ENCODE results near the gene RERE. TPM values are rescaled to one million over a fixed set of nuclear protein-coding genes. Genes with fewer than 3 reads are reported as not detected.
A peak's percentile ranks its signal among the peaks of the same experiment; 100 is the strongest.

RERE gene
- total RNA-seq, 1 donor, result 55.0 TPM

GRCh38 chr1:8376358-8376840, 441.0 kb downstream of the RERE start:
- peaks cover 10% of the 10 kb centered on the region for H3K36me3 ChIP-seq (ENCODE audit: insufficient read depth, low read length)
- TF ChIP-seq, protein P1, sequence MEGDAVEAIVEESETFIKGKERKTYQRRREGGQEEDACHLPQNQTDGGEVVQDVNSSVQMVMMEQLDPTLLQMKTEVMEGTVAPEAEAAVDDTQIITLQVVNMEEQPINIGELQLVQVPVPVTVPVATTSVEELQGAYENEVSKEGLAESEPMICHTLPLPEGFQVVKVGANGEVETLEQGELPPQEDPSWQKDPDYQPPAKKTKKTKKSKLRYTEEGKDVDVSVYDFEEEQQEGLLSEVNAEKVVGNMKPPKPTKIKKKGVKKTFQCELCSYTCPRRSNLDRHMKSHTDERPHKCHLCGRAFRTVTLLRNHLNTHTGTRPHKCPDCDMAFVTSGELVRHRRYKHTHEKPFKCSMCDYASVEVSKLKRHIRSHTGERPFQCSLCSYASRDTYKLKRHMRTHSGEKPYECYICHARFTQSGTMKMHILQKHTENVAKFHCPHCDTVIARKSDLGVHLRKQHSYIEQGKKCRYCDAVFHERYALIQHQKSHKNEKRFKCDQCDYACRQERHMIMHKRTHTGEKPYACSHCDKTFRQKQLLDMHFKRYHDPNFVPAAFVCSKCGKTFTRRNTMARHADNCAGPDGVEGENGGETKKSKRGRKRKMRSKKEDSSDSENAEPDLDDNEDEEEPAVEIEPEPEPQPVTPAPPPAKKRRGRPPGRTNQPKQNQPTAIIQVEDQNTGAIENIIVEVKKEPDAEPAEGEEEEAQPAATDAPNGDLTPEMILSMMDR (IDR thresholded peaks at IDR 0.05; ENCODE audit: extremely low read depth, low read depth, low read length), result no peak
- H3K79me2 ChIP-seq (ENCODE audit: insufficient read depth, low read length), result peaks cover 88% of the 10 kb centered on the region
- no peak for DNase-seq (ENCODE audit: insufficient read length, low spot score, missing footprints)
- H3K4me1 ChIP-seq (ENCODE audit: insufficient read depth, low read length), result peaks cover 37% of the 10 kb centered on the region
- H2AFZ ChIP-seq (ENCODE audit: low read length), result no peak overlapping the region
- peak overlapping the region; percentile 15 for H3K27ac ChIP-seq (ENCODE audit: low read depth, low read length)
- H3K4me3 ChIP-seq (ENCODE audit: insufficient read depth, low read length), result no peak overlapping the region
- H4K20me1 ChIP-seq (ENCODE audit: insufficient read depth, low read length), result peaks cover 24% of the 10 kb centered on the region
- H3K9me3 ChIP-seq (ENCODE audit: low read depth, low read length), result no peaks in the 10 kb centered on the region
- H3K4me2 ChIP-seq (ENCODE audit: insufficient read depth, low read length), result no peak overlapping the region
- H3K27me3 ChIP-seq (ENCODE audit: insufficient read depth, low read length), result no peaks in the 10 kb centered on the region

DNA sequence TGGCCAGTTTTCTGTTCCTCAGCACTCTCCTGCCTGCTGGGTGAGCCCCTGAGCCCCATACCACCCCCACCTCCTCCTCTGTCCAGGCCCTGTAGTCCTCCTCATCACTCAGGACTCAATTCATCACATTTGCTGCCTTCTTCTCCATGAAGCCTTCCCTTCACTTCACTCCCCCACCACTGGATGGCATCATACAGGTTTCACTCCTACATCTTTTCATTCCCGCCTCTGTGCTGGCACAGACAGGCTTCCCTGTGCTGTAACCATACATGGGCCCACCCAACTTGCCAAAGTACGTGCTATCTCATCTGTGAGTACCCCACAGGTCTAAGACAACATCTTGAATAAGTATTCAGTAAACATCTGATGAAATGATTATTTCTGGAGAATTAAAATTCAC, 442.6 kb downstream of the RERE start:
- Histone ChIP-seq H2AFZ (ENCODE audit: low read length) (no peak overlapping the region), H3K27ac (ENCODE audit: low read depth, low read length) (peak overlapping the region; percentile 89), H3K79me2 (ENCODE audit: insufficient read depth, low read length) (peaks cover 88% of the 10 kb centered on the region), H4K20me1 (ENCODE audit: insufficient read depth, low read length) (peaks cover 22% of the 10 kb centered on the region), H3K4me1 (ENCODE audit: insufficient read depth, low read length) (peaks cover 51% of the 10 kb centered on the region), H3K9me3 (ENCODE audit: low read depth, low read length) (no peaks in the 10 kb centered on the region), H3K4me2 (ENCODE audit: insufficient read depth, low read length) (no peak overlapping the region), H3K4me3 (ENCODE audit: insufficient read depth, low read length) (no peak overlapping the region), H3K36me3 (ENCODE audit: insufficient read depth, low read length) (peaks cover 13% of the 10 kb centered on the region), H3K27me3 (ENCODE audit: insufficient read depth, low read length) (no peaks in the 10 kb centered on the region)
- TF ChIP-seq, protein P1 (IDR thresholded peaks at IDR 0.05; ENCODE audit: extremely low read depth, low read depth, low read length), result peak; percentile 69
- no peak for DNase-seq (ENCODE audit: insufficient read length, low spot score, missing footprints)

GRCh38 chr1:8374356-8374755, 443.1 kb downstream of the RERE start:
- H3K27ac ChIP-seq (ENCODE audit: low read depth, low read length), result peak overlapping the region; percentile 89
- H3K27me3 ChIP-seq (ENCODE audit: insufficient read depth, low read length), result no peaks in the 10 kb centered on the region
- no peaks in the 10 kb centered on the region for H3K9me3 ChIP-seq (ENCODE audit: low read depth, low read length)
- peaks cover 86% of the 10 kb centered on the region for H3K79me2 ChIP-seq (ENCODE audit: insufficient read depth, low read length)
- H3K4me2 ChIP-seq (ENCODE audit: insufficient read depth, low read length), result peak overlapping the region; percentile 58
- H4K20me1 ChIP-seq (ENCODE audit: insufficient read depth, low read length), result peaks cover 22% of the 10 kb centered on the region
- DNase-seq (ENCODE audit: insufficient read length, low spot score, missing footprints), result no peak
- H3K4me1 ChIP-seq (ENCODE audit: insufficient read depth, low read length), result peaks cover 51% of the 10 kb centered on the region
- H3K36me3 ChIP-seq (ENCODE audit: insufficient read depth, low read length), result peaks cover 9% of the 10 kb centered on the region
- H3K4me3 ChIP-seq (ENCODE audit: insufficient read depth, low read length), result no peak overlapping the region
- TF ChIP-seq, protein P1 (IDR thresholded peaks at IDR 0.05; ENCODE audit: extremely low read depth, low read depth, low read length), result no peak
- H2AFZ ChIP-seq (ENCODE audit: low read length), result no peak overlapping the region

GRCh38 chr1:8373581-8374241, 443.7 kb downstream of the RERE start:
- DNase-seq (ENCODE audit: insufficient read length, low spot score, missing footprints), result peak; percentile 91
- H2AFZ ChIP-seq (ENCODE audit: low read length), result no peak overlapping the region
- no peaks in the 10 kb centered on the region for H3K9me3 ChIP-seq (ENCODE audit: low read depth, low read length)
- peaks cover 51% of the 10 kb centered on the region for H3K4me1 ChIP-seq (ENCODE audit: insufficient read depth, low read length)
- no peak overlapping the region for H3K4me3 ChIP-seq (ENCODE audit: insufficient read depth, low read length)
- peaks cover 22% of the 10 kb centered on the region for H4K20me1 ChIP-seq (ENCODE audit: insufficient read depth, low read length)
- peaks cover 86% of the 10 kb centered on the region for H3K79me2 ChIP-seq (ENCODE audit: insufficient read depth, low read length)
- peaks cover 9% of the 10 kb centered on the region for H3K36me3 ChIP-seq (ENCODE audit: insufficient read depth, low read length)
- H3K27ac ChIP-seq (ENCODE audit: low read depth, low read length), result peak overlapping the region; percentile 89
- H3K4me2 ChIP-seq (ENCODE audit: insufficient read depth, low read length), result peak overlapping the region; percentile 58
- H3K27me3 ChIP-seq (ENCODE audit: insufficient read depth, low read length), result no peaks in the 10 kb centered on the region
- TF ChIP-seq, protein P1 (IDR thresholded peaks at IDR 0.05; ENCODE audit: extremely low read depth, low read depth, low read length), result no peak

Measured in osteoblast (primary cell).